GM13977 (cell line): ENCODE results near the gene FOXE1.

Experiments used
- DNase-seq: peaks from one replicate; pipeline ENCODE4 v3.0.0; 2012; ENCODE audit warnings: low spot score
- CTCF ChIP-seq: IDR thresholded peaks from 2 replicates; pipeline ENCODE4 v1.5.1; 2012; ENCODE audit warnings: mild to moderate bottlenecking, control low read depth; ENCODE audit not compliant: insufficient read depth; ENCODE audit errors: extremely low read depth, missing control alignments
- in situ Hi-C: fragments of 300-500 bp; cut with MboI; formaldehyde crosslinking; loops from one replicate; pipeline ENCODE4 v1.12.0; 2022; ENCODE audit warnings: low sequenced_read_pairs, low pct_unique_long_range_greater_than_20kb, mixed read lengths, inconsistent platforms; ENCODE audit not compliant: unreplicated experiment

FOXE1 gene

DNA sequence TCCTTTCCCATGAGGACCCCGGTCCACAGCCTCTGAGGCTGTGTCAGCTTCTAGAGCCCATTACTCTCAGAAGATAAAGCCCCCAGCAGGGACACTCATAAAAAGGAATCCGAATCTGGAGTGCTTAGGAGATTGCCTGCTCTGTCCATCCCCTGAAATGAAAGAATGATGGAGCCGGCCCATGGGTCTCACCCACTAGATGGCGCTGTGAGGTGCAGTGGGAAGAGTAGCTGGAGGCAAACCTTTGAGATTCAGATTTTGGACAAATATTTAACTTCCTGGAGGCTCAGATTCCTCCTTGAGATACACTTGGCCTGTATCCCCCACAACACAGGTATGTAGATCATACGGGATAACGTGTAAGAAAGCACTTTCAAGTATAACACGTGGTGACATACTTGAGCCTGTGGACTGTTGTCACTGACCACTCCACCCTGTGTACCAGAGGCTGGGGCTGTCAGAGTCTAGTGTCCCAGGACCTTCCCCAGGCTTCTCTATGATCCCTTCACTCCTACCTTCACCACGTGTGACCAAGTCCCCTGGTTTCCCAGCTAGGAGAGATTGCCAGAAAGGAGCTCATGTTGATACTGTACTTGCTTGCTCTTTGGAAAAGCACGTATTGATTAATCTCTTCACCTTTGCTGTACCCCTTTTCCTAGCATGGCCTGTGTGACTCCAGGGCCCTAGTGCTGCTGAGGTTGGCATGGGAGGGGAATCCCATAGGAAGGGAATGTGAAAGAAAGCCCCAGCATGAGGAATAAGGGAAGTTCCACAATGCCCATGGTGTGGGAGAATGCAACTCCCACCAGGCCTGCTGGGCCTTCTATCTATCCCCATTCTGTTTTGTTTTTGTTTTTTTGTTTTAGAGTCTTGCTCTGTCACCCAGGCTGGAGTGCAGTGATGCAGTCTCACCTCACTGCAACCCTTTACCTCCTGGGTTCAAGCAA, 37.2 kb downstream of the FOXE1 start:
- peak; percentile 78 for TF ChIP-seq CTCF
- in situ Hi-C loops = no loop called here
- peak; percentile 68 for DNase-seq

GRCh38 chr9:97891736-97892135, 38.7 kb downstream of the FOXE1 start:
- no peak for TF ChIP-seq CTCF
- in situ Hi-C loops = no loop called here
- DNase-seq = no peak

GRCh38 chr9:97892421-97892820, 39.4 kb downstream of the FOXE1 start:
- DNase-seq = no peak
- in situ Hi-C loops = no loop called here
- TF ChIP-seq CTCF = no peak

DNA sequence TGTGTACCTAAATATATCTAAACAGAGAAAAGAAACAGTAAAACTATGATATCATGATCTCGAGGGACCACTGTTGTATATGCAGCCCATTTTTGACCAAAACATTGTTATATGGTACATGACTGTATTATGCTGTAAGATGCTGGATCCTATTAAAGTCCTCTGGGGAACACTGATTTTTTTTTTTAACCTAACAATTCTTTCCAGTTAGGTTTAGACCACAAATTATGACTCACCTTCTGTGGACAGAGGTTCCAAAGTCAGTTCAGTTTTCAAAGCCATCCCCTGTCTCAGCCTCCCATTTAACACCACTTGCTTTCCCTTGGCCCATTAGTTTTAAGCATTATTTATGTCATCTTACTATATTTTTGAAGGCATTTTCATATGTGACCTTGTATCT, 42.2 kb downstream of the FOXE1 start:
- in situ Hi-C loops = no loop called here
- DNase-seq = no peak
- TF ChIP-seq CTCF = no peak

DNA sequence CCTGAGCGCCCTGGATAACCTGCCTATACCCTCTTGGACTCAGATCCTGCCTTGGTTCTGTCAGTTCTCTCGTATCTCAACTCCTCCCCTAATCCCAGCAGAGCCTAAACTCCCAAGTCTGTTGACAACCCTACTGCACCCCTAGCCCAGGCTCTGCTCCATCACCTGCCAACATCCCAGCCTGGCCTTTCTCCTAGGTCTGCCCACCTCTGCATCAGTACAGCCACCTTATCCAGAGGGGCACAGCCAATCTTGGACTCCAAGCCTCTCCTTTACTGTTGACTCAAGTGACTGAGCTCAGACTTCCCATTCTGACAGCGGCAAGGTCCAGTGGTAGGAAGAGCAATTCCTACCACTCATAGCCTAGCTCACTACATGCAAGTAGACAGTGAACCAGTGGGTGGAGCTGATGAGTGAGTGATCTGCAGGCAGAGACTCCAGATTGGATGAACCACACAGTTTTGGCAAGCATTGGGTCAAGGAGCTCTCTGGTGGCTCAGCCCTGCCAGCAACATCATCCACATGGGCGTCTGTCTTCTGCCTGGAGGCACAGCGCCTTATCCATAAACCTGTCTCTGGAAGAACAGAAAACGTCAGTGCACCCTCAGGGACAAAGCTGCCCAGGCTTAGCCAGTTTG, 42.8 kb downstream of the FOXE1 start:
- in situ Hi-C loops = no loop called here
- peak; percentile 27 for TF ChIP-seq CTCF
- DNase-seq = no peak

GRCh38 chr9:97900103-97900737, 47.2 kb downstream of the FOXE1 start:
- TF ChIP-seq CTCF = no peak
- in situ Hi-C loops = no loop called here
- no peak for DNase-seq
